HEK293 (cell line): Measurements from ENCODE around the gene ABHD15.

ENCODE experiments used
- CTCF ChIA-PET: fragments of 350-600 bp; formaldehyde crosslinking; extraction: SDS; loops from one replicate; lab custom pipeline; 2021; ENCODE audit warnings: antibody characterized with exemption; lab: Yijun Ruan, JAX
- POLR2A ChIA-PET: fragments of 300-600 bp; formaldehyde crosslinking; extraction: SDS; loops from one replicate; lab custom pipeline; 2020; ENCODE audit warnings: antibody characterized with exemption, inconsistent platforms; lab: Yijun Ruan, JAX
- H3K27ac ChIP-seq: fragments of 200-500 bp; sonication (Bioruptor generic); 2 replicates; pipeline ENCODE4 v1.5.1; 2014; ENCODE audit warnings: low read depth, low read length, control low read depth, inconsistent platforms; ENCODE audit errors: extremely low read depth
- H3K36me3 ChIP-seq, 2 experiments: fragments of 200-500 bp in 1 of 2; sonication (Bioruptor generic) in 1 of 2; 1 replicate in 1 of 2; 2 replicates in 1 of 2; pipeline ENCODE4 v1.5.1; 2014 to 2017; ENCODE audit warnings: inconsistent platforms in 2 of 2, low read length in 2 of 2; ENCODE audit not compliant: control insufficient read depth in 2 of 2, insufficient read depth in 1 of 2
- H3K4me1 ChIP-seq: fragments of 200-500 bp; sonication (Bioruptor generic); 2 replicates; pipeline ENCODE4 v1.5.1; 2014; ENCODE audit warnings: mild to moderate bottlenecking, low read length, inconsistent platforms; ENCODE audit not compliant: control insufficient read depth, insufficient read depth
- H3K4me3 ChIP-seq: 2 replicates; pipeline ENCODE4 v1.5.1; 2011; ENCODE audit warnings: low read depth, mild to moderate bottlenecking, control low read depth, low read length, moderate library complexity
- H3K9me3 ChIP-seq: fragments of 200-500 bp; sonication (Bioruptor generic); 2 replicates; pipeline ENCODE4 v1.5.1; 2014; ENCODE audit warnings: low read depth, low read length, inconsistent platforms; ENCODE audit not compliant: control insufficient read depth, insufficient read depth
- GLIS2 ChIP-seq: fragments of 450-650 bp; formaldehyde crosslinking; IDR thresholded peaks from 2 replicates; pipeline ENCODE4 v1.5.1; 2016; ENCODE audit warnings: missing biosample characterization, missing genetic modification characterization
- ZNF169 ChIP-seq: fragments of 450-650 bp; formaldehyde crosslinking; IDR thresholded peaks from 2 replicates; pipeline ENCODE4 v1.5.1; 2016; ENCODE audit warnings: missing biosample characterization, missing genetic modification characterization
- ZNF571 ChIP-seq: fragments of 450-650 bp; formaldehyde crosslinking; IDR thresholded peaks from 2 replicates; pipeline ENCODE4 v1.5.0; 2017; ENCODE audit warnings: missing biosample characterization, missing genetic modification characterization
- ZNF600 ChIP-seq: fragments of 450-650 bp; formaldehyde crosslinking; IDR thresholded peaks from 2 replicates; pipeline ENCODE4 v1.5.1; 2016; ENCODE audit warnings: missing biosample characterization, missing genetic modification characterization
- ZNF664 ChIP-seq: fragments of 450-650 bp; formaldehyde crosslinking; IDR thresholded peaks from 2 replicates; pipeline ENCODE4 v1.5.1; 2016; ENCODE audit warnings: missing biosample characterization, missing genetic modification characterization
- ZNF677 ChIP-seq: fragments of 450-650 bp; IDR thresholded peaks from 2 replicates; pipeline ENCODE4 v1.5.0; 2018; ENCODE audit warnings: missing biosample characterization, mild to moderate bottlenecking, missing genetic modification characterization, moderate library complexity
- ZNF707 ChIP-seq: fragments of 450-650 bp; formaldehyde crosslinking; IDR thresholded peaks from 2 replicates; pipeline ENCODE4 v1.5.1; 2016; ENCODE audit warnings: missing biosample characterization, missing genetic modification characterization
- TF ChIP-seq, protein P1 (sequence below): fragments of 450-650 bp; formaldehyde crosslinking; IDR thresholded peaks from 2 replicates; pipeline ENCODE4 v1.5.1; 2016; ENCODE audit warnings: missing biosample characterization, missing genetic modification characterization
- TF ChIP-seq, protein P2 (sequence below): fragments of 450-650 bp; formaldehyde crosslinking; IDR thresholded peaks from 2 replicates; pipeline ENCODE4 v1.5.1; 2017; ENCODE audit warnings: missing biosample characterization, missing genetic modification characterization
- TF ChIP-seq, protein P3 (sequence below): fragments of 450-650 bp; formaldehyde crosslinking; IDR thresholded peaks from 2 replicates; pipeline ENCODE4 v1.5.1; 2016; ENCODE audit warnings: missing biosample characterization, missing genetic modification characterization, low read depth
- TF ChIP-seq, protein P4 (sequence below): fragments of 450-650 bp; formaldehyde crosslinking; IDR thresholded peaks from 2 replicates; pipeline ENCODE4 v1.5.1; 2016; ENCODE audit warnings: missing biosample characterization, missing genetic modification characterization
- TF ChIP-seq, protein P5 (sequence below): fragments of 450-650 bp; formaldehyde crosslinking; conservative IDR thresholded peaks from 2 replicates; pipeline ENCODE4 v1.5.1; 2016; ENCODE audit warnings: low read depth, missing biosample characterization, missing genetic modification characterization
- TF ChIP-seq, protein P6 (sequence below): fragments of 450-650 bp; formaldehyde crosslinking; IDR thresholded peaks from 2 replicates; pipeline ENCODE4 v1.5.1; 2016; ENCODE audit warnings: missing biosample characterization, missing genetic modification characterization
- TF ChIP-seq, protein P7 (sequence below): fragments of 450-650 bp; formaldehyde crosslinking; IDR thresholded peaks from 2 replicates; pipeline ENCODE4 v1.5.1; 2016; ENCODE audit warnings: missing biosample characterization, missing genetic modification characterization
- TF ChIP-seq, protein P8 (sequence below): fragments of 450-650 bp; formaldehyde crosslinking; IDR thresholded peaks from 2 replicates; pipeline ENCODE4; 2016; ENCODE audit warnings: missing biosample characterization, missing genetic modification characterization

ABHD15 gene

DNA sequence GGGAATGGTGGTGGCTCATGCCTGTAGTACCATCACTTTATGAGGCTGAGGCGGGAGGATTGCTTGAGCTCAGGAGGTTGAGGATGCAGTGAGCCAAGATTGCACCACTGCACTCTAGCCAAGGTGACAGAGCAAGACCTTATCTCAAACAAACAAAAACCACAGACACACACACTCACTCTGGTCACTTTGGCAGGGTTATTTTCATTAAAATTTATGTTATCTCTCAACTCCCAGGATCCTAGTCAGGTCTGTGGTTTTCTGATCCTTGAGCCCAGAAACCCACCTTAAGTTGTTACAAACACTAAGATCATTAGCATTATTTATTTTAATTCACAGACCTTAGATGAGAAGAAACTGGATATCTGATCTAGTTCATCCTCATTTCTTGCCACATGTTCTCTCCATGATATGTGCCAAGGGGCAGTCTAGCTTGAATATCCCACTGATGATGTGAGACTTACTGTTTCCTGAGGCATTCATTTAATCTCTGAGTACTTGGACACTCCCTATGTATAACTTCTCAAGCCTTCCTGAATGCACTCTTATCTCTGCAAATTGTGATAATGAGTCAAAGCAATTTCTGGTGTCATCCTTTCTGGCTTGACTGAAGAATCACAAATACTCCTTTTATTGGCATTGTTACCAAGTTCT lies 9.6 kb downstream of the ABHD15 start:
- Histone ChIP-seq H3K36me3 (peaks cover 4 to 7% of the 10 kb centered on the region in 2 experiments; a peak in 2 of 3 replicates), H3K9me3 (no peaks in the 10 kb centered on the region), H3K27ac (no peak overlapping the region), H3K4me1 (no peaks in the 10 kb centered on the region), H3K4me3 (no peak overlapping the region)
- TF ChIP-seq, protein P1, sequence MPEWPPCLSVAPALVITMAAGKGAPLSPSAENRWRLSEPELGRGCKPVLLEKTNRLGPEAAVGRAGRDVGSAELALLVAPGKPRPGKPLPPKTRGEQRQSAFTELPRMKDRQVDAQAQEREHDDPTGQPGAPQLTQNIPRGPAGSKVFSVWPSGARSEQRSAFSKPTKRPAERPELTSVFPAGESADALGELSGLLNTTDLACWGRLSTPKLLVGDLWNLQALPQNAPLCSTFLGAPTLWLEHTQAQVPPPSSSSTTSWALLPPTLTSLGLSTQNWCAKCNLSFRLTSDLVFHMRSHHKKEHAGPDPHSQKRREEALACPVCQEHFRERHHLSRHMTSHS (tag by site-specific recombination), result no peak
- 0 out of 2 replicates have a peak, but pooled peaks have one; percentile 47 for TF ChIP-seq ZNF664
- CTCF ChIA-PET, result interaction anchor here (0.5 to 0.9 kb wide), 3 partner anchors 188 to 409 kb away, joined by 3 to 4 read pairs (median 4); no protein-coding TSS in a partner anchor
- POLR2A ChIA-PET, result interaction anchor here (1.0 to 2.1 kb wide), 4 partner anchors 9 to 167 kb away, joined by 4 to 11 read pairs (median 6); partner anchors contain the start of genes ABHD15 and TAOK1

DNA sequence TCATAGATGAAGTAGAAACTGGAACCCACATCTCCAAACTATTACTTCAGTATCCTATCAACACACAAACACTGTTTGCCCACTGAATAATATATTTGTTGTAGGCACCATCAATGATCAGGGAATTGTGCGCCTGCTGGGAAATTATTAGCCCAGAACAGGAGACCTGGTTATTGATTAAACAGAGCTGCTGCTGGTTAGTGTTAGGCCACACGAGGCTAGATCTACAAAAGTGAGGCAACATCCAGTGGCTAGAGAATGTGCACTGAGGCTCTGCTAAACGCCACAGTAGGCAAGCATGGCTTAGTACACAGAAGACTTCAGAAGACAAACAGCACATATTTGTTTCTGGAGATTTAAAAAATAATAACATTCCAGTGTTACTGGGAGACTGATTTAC lies 11.0 kb downstream of the ABHD15 start:
- H3K9me3 ChIP-seq, result no peaks in the 10 kb centered on the region
- CTCF ChIA-PET, result interaction anchor here (0.7 to 1.9 kb wide), 2 partner anchors 186 to 268 kb away, joined by 3 to 13 read pairs; no protein-coding TSS in a partner anchor
- POLR2A ChIA-PET, result interaction anchor here (1.0 kb wide), 1 partner anchor 13 kb away, joined by 4 read pairs; no protein-coding TSS in a partner anchor
- TF ChIP-seq, protein P2, sequence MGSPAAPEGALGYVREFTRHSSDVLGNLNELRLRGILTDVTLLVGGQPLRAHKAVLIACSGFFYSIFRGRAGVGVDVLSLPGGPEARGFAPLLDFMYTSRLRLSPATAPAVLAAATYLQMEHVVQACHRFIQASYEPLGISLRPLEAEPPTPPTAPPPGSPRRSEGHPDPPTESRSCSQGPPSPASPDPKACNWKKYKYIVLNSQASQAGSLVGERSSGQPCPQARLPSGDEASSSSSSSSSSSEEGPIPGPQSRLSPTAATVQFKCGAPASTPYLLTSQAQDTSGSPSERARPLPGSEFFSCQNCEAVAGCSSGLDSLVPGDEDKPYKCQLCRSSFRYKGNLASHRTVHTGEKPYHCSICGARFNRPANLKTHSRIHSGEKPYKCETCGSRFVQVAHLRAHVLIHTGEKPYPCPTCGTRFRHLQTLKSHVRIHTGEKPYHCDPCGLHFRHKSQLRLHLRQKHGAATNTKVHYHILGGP (tag by site-specific recombination), result no peak
- TF ChIP-seq GLIS2 (tag by site-specific recombination) (no peak), ZNF707 (tag by site-specific recombination) (no peak), ZNF571 (tag by site-specific recombination) (no peak), ZNF677 (tag by site-specific recombination) (no peak), ZNF600 (tag by site-specific recombination) (no peak), ZNF169 (tag by site-specific recombination) (no peak)
- TF ChIP-seq, protein P3, sequence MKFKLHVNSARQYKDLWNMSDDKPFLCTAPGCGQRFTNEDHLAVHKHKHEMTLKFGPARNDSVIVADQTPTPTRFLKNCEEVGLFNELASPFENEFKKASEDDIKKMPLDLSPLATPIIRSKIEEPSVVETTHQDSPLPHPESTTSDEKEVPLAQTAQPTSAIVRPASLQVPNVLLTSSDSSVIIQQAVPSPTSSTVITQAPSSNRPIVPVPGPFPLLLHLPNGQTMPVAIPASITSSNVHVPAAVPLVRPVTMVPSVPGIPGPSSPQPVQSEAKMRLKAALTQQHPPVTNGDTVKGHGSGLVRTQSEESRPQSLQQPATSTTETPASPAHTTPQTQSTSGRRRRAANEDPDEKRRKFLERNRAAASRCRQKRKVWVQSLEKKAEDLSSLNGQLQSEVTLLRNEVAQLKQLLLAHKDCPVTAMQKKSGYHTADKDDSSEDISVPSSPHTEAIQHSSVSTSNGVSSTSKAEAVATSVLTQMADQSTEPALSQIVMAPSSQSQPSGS (tag by site-specific recombination), result no peak
- TF ChIP-seq, protein P4, sequence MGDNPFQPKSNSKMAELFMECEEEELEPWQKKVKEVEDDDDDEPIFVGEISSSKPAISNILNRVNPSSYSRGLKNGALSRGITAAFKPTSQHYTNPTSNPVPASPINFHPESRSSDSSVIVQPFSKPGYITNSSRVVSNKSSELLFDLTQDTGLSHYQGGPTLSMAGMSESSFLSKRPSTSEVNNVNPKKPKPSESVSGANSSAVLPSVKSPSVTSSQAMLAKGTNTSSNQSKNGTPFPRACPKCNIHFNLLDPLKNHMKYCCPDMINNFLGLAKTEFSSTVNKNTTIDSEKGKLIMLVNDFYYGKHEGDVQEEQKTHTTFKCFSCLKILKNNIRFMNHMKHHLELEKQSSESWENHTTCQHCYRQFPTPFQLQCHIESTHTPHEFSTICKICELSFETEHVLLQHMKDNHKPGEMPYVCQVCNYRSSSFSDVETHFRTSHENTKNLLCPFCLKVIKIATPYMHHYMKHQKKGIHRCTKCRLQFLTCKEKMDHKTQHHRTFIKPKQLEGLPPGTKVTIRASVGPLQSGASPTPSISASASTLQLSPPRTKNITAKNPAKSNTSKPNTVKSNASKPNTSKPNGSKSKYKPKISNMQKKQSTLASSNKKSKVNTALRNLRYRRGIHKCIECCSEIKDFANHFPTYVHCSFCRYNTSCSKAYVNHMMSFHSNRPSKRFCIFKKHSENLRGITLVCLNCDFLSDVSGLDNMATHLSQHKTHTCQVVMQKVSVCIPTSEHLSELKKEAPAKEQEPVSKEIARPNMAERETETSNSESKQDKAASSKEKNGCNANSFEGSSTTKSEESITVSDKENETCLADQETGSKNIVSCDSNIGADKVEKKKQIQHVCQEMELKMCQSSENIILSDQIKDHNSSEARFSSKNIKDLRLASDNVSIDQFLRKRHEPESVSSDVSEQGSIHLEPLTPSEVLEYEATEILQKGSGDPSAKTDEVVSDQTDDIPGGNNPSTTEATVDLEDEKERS (tag by site-specific recombination), result no peak
- TF ChIP-seq, protein P5, sequence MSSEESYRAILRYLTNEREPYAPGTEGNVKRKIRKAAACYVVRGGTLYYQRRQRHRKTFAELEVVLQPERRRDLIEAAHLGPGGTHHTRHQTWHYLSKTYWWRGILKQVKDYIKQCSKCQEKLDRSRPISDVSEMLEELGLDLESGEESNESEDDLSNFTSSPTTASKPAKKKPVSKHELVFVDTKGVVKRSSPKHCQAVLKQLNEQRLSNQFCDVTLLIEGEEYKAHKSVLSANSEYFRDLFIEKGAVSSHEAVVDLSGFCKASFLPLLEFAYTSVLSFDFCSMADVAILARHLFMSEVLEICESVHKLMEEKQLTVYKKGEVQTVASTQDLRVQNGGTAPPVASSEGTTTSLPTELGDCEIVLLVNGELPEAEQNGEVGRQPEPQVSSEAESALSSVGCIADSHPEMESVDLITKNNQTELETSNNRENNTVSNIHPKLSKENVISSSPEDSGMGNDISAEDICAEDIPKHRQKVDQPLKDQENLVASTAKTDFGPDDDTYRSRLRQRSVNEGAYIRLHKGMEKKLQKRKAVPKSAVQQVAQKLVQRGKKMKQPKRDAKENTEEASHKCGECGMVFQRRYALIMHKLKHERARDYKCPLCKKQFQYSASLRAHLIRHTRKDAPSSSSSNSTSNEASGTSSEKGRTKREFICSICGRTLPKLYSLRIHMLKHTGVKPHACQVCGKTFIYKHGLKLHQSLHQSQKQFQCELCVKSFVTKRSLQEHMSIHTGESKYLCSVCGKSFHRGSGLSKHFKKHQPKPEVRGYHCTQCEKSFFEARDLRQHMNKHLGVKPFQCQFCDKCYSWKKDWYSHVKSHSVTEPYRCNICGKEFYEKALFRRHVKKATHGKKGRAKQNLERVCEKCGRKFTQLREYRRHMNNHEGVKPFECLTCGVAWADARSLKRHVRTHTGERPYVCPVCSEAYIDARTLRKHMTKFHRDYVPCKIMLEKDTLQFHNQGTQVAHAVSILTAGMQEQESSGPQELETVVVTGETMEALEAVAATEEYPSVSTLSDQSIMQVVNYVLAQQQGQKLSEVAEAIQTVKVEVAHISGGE (tag by site-specific recombination), result no peak
- TF ChIP-seq, protein P6, sequence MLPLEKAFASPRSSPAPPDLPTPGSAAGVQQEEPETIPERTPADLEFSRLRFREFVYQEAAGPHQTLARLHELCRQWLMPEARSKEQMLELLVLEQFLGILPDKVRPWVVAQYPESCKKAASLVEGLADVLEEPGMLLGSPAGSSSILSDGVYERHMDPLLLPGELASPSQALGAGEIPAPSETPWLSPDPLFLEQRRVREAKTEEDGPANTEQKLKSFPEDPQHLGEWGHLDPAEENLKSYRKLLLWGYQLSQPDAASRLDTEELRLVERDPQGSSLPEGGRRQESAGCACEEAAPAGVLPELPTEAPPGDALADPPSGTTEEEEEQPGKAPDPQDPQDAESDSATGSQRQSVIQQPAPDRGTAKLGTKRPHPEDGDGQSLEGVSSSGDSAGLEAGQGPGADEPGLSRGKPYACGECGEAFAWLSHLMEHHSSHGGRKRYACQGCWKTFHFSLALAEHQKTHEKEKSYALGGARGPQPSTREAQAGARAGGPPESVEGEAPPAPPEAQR (tag by site-specific recombination), result no peak
- TF ChIP-seq, protein P7, sequence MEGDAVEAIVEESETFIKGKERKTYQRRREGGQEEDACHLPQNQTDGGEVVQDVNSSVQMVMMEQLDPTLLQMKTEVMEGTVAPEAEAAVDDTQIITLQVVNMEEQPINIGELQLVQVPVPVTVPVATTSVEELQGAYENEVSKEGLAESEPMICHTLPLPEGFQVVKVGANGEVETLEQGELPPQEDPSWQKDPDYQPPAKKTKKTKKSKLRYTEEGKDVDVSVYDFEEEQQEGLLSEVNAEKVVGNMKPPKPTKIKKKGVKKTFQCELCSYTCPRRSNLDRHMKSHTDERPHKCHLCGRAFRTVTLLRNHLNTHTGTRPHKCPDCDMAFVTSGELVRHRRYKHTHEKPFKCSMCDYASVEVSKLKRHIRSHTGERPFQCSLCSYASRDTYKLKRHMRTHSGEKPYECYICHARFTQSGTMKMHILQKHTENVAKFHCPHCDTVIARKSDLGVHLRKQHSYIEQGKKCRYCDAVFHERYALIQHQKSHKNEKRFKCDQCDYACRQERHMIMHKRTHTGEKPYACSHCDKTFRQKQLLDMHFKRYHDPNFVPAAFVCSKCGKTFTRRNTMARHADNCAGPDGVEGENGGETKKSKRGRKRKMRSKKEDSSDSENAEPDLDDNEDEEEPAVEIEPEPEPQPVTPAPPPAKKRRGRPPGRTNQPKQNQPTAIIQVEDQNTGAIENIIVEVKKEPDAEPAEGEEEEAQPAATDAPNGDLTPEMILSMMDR (tag by site-specific recombination), result no peak
- TF ChIP-seq, protein P8, sequence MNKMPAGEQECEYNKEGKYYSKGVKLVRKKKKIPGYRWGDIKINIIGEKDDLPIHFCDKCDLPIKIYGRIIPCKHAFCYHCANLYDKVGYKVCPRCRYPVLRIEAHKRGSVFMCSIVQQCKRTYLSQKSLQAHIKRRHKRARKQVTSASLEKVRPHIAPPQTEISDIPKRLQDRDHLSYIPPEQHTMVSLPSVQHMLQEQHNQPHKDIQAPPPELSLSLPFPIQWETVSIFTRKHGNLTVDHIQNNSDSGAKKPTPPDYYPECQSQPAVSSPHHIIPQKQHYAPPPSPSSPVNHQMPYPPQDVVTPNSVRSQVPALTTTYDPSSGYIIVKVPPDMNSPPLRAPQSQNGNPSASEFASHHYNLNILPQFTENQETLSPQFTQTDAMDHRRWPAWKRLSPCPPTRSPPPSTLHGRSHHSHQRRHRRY (tag by site-specific recombination), result no peak
- no peaks in the 10 kb centered on the region for H3K4me1 ChIP-seq
- no peak overlapping the region for H3K4me3 ChIP-seq
- no peak overlapping the region for H3K27ac ChIP-seq
- peaks cover 3 to 4% of the 10 kb centered on the region in 2 experiments; a peak in 2 of 3 replicates for H3K36me3 ChIP-seq
